GM20000 (cell line): ENCODE data around the gene ANGPTL7.

Experiments used
- DNase-seq: peaks from one replicate; pipeline ENCODE4 v3.0.0; 2012; ENCODE audit warnings: low spot score
- TF ChIP-seq, protein P1 (sequence below): IDR thresholded peaks from 2 replicates; pipeline ENCODE4 v1.5.1; 2012; ENCODE audit warnings: mild to moderate bottlenecking, control low read depth; ENCODE audit errors: extremely low read depth, missing control alignments

ANGPTL7 gene, protein sequence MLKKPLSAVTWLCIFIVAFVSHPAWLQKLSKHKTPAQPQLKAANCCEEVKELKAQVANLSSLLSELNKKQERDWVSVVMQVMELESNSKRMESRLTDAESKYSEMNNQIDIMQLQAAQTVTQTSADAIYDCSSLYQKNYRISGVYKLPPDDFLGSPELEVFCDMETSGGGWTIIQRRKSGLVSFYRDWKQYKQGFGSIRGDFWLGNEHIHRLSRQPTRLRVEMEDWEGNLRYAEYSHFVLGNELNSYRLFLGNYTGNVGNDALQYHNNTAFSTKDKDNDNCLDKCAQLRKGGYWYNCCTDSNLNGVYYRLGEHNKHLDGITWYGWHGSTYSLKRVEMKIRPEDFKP

DNA sequence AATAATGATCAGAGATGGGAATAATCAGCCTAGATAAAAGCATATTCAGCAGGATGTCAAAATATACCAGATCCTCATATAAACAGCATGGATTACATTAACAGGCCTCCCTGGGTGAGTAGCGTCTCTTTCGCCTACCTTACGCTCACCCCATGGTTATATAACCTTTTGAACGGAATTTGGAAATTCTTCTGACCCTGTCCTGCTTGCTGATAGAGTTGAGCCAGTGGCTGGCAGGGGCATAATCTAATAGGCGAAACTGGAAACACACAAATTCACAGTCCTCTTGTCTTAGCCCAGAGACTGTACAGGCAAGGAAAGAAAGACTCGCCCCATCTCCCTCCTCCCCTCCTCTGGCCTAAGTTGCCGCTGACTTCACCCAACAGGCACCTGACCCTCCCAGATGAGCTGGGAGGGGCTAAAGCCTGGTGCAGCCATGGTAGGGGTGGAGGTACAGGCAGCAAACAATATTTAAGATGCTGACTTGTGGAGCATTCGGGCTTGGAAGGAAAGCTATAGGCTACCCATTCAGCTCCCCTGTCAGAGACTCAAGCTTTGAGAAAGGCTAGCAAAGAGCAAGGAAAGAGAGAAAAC, at the start of gene ANGPTL7:
Gene ANGPTL7, plus strand, starts transcription at position 498 of the 594 bp plus-strand sequence. CDS start 225 bp downstream, outside the sequence.
- DNase-seq: no peak
- TF ChIP-seq, protein P1, sequence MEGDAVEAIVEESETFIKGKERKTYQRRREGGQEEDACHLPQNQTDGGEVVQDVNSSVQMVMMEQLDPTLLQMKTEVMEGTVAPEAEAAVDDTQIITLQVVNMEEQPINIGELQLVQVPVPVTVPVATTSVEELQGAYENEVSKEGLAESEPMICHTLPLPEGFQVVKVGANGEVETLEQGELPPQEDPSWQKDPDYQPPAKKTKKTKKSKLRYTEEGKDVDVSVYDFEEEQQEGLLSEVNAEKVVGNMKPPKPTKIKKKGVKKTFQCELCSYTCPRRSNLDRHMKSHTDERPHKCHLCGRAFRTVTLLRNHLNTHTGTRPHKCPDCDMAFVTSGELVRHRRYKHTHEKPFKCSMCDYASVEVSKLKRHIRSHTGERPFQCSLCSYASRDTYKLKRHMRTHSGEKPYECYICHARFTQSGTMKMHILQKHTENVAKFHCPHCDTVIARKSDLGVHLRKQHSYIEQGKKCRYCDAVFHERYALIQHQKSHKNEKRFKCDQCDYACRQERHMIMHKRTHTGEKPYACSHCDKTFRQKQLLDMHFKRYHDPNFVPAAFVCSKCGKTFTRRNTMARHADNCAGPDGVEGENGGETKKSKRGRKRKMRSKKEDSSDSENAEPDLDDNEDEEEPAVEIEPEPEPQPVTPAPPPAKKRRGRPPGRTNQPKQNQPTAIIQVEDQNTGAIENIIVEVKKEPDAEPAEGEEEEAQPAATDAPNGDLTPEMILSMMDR: no peak

DNA sequence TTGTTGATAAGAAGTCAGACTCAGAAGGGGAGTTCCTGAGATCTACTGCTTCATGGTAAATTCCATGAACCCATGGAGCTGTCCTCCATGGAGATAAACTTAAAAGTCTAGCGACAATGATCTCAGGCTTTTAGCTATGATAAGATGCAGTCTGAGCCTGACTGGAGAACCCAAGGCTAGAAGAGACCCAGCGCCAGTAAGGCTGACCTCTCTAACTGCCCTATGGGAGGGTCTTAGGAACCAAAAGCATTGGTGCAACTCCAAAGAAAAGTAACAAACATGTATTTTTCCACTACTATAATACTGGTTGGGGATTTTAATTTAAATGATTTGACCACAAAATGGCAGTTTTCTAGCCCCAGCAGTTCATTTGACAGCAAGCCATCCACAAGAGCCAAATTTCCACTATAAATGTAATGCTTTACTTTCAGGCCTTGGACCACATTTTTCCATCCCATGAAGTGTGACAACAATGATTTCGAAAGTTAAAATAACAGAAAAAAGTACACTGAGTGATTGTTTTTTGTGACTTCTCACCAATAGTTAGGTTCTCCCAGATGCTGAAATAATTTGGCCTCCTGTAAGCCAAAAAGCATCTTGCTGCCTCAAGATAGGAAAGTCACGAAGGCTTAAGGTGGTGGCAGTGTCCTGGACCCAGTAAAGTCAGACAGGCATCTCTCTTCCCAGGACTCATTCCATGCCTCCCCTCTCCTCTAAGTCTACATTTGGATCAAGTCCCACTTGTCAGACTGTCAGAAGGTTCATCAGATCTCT, 46.4 kb upstream of the ANGPTL7 start:
- no peak for DNase-seq
- TF ChIP-seq, protein P1: no peak

DNA sequence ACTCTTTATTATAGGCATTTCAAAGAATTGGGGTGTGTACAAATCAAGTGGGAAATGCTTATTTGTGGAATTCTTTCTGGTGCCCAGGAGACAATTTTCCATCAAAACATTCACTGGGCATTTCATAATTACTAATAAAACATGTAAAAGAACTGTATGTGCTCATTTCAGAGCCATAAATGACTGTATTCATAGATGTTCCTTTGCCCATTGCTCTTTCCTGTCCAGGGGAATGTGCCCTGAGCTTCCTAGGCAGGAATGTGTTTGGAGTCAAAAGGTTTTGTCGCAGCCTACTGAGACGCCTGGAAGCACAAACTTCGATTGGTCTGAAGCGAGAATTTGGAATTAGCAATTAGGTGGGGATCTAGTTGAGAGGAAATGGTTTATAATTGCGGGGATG, 45.8 kb upstream of the ANGPTL7 start:
- TF ChIP-seq, protein P1: no peak
- DNase-seq: no peak

DNA sequence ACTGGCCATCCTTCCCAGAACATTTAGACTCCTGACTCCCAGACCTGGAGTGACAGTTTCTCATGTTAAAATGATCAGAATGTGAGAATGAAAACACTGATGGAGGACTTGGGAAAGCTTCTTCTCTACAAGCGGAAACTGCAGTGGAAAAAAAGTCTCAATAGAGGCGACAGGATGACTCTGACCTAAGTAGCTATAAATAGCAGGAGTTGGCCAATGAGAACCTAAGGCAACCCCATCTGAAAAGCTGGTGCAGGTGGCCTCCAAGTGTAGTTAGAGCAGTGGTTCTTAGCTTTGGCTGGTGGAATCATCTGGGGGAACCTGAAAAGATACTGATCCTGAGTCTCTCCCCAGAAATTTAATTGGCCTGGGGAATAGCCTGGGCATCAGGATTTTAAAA, 45.2 kb upstream of the ANGPTL7 start:
- DNase-seq: no peak
- TF ChIP-seq, protein P1: no peak

DNA sequence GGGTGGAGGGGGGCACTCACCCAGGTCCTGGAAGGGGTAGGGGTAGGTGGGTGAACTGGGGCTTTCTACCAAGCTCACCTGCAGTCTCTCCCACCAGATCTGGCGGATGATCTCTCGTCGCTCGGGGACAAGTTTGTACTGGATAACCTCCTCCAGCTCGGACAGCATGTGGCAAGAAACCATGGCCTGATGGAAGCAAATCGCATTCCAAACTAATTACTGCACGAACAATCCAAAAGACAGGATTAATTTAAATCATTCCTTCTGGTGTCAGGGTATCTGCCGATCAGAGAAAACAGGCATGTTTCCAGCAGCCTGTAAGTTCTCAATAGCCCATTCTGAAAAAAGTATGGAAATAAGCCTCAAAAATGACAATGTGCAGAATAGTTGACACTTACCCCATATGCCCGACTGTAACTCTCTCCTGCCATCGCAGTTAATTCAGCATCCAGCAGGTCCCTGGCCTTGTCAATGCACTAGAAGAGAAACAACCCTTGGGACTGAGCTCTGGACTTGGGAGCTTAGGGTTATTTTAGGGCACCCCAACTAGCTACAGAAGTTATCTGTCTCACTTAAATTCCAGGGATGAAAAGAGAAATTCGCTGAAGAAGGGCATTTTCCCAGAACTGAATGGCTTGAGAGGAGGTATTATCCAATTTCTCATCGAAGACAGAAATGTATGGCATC, 44.4 kb upstream of the ANGPTL7 start:
- DNase-seq: no peak

DNA sequence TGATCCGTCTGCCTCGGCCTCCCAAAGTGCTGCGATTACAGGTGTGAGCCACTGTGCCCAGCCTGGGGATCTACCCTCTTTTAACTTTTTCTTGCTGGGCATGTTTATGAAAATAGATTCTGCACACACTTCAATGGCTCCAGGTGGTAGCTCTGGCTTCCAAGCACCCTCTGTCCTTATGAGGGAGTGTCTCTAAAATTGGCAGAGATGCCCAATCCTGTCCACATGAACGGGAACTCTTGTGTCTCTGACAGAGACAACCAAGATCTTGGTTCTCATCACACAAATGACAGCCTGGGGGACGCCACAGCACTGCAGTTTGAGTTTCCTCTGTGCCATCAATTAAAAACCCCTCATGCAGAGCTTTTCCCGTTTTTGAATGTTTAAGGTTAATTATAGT, 43.4 kb upstream of the ANGPTL7 start:
- TF ChIP-seq, protein P1: no peak
- DNase-seq: no peak

More for the DNA sequence above, 44.4 kb upstream of the ANGPTL7 start:
- TF ChIP-seq, protein P1: no peak
